WTC11 (cell line): ENCODE measurements around the gene SMARCA4. TPM values are rescaled to one million over a fixed set of nuclear protein-coding genes. Genes with fewer than 3 reads are reported as not detected.

Experiments
- ATAC-seq: fragments of 200-7000 bp; cut with Tn5 transposase; 2 replicates; pipeline ENCODE4 v1.10.0; 2021; ENCODE audit warnings: mild to moderate bottlenecking, moderate library complexity
- CTCF ChIA-PET: fragments of 300-600 bp; sonication (Branson Sonifier 250); formaldehyde crosslinking; loops from one replicate; lab custom pipeline; 2021; ENCODE audit warnings: antibody characterized with exemption; lab: Charles Lee
- POLR2A ChIA-PET: fragments of 350-600 bp; sonication (Branson Sonifier 250); formaldehyde crosslinking; loops from one replicate; lab custom pipeline; 2021; ENCODE audit warnings: antibody characterized with exemption; lab: Charles Lee
- DNase-seq: peaks from one replicate; pipeline ENCODE4 v3.0.0; 2021; ENCODE audit warnings: low spot score
- H3K27ac Mint-ChIP-seq: 2 replicates; pipeline ENCODE4 v1.8.0; 2021; ENCODE audit warnings: mixed read lengths
- H3K27me3 Mint-ChIP-seq: 2 replicates; pipeline ENCODE4 v1.8.0; 2021; ENCODE audit warnings: low read depth, mild to moderate bottlenecking, moderate library complexity, mixed read lengths
- H3K36me3 Mint-ChIP-seq: 2 replicates; pipeline ENCODE4 v1.8.0; 2021; ENCODE audit warnings: mixed read lengths
- H3K4me1 Mint-ChIP-seq: 2 replicates; pipeline ENCODE4 v1.8.0; 2022; ENCODE audit warnings: mixed read lengths
- H3K4me3 Mint-ChIP-seq: 2 replicates; pipeline ENCODE4 v1.8.0; 2021; ENCODE audit warnings: mild to moderate bottlenecking, moderate library complexity, mixed read lengths
- H3K9me3 Mint-ChIP-seq: 2 replicates; pipeline ENCODE4 v1.8.0; 2021; ENCODE audit warnings: mixed read lengths
- ATF6 ChIP-seq: sonication (generic); formaldehyde crosslinking; IDR thresholded peaks from 2 replicates; pipeline ENCODE4 v1.8.1; 2023; ENCODE audit warnings: mild to moderate bottlenecking, missing genetic modification reagents
- IRF2 ChIP-seq: sonication (generic); formaldehyde crosslinking; IDR thresholded peaks from 2 replicates; pipeline ENCODE4 v1.8.0; 2022; ENCODE audit warnings: low read depth, missing genetic modification reagents, borderline replicate concordance
- JAZF1 ChIP-seq: fragments of 250-450 bp; sonication (Bioruptor Pico); IDR thresholded peaks from 2 replicates; pipeline ENCODE4 v1.9.0; 2021; ENCODE audit warnings: moderate library complexity, mild to moderate bottlenecking, inconsistent platforms
- NR3C1 ChIP-seq: sonication (generic); formaldehyde crosslinking; conservative IDR thresholded peaks from 2 replicates; pipeline ENCODE4 v1.8.1; 2023; ENCODE audit warnings: low read depth, mild to moderate bottlenecking, missing genetic modification reagents
- OVOL2 ChIP-seq: fragments of 250-450 bp; sonication (Bioruptor Pico); IDR thresholded peaks from 2 replicates; pipeline ENCODE4 v1.9.0; 2021; ENCODE audit warnings: mild to moderate bottlenecking, borderline replicate concordance
- PRDM15 ChIP-seq: sonication (generic); formaldehyde crosslinking; IDR thresholded peaks from 2 replicates; pipeline ENCODE4 v1.8.0; 2022; ENCODE audit warnings: missing genetic modification reagents
- RORB ChIP-seq: fragments of 250-450 bp; sonication (Bioruptor Pico); IDR thresholded peaks from 2 replicates; pipeline ENCODE4 v1.9.0; 2021; ENCODE audit warnings: mild to moderate bottlenecking
- SMAD3 ChIP-seq: sonication (generic); formaldehyde crosslinking; IDR thresholded peaks from 2 replicates; pipeline ENCODE4 v1.8.0; 2022; ENCODE audit warnings: missing genetic modification reagents, mild to moderate bottlenecking, borderline replicate concordance
- SP1 ChIP-seq: sonication (generic); formaldehyde crosslinking; conservative IDR thresholded peaks from 2 replicates; pipeline ENCODE4 v1.8.1; 2022; ENCODE audit warnings: missing genetic modification reagents
- TEAD1 ChIP-seq: sonication (generic); formaldehyde crosslinking; IDR thresholded peaks from 2 replicates; pipeline ENCODE4 v1.8.0; 2022; ENCODE audit warnings: mild to moderate bottlenecking, missing genetic modification reagents
- ZNF219 ChIP-seq: sonication (generic); formaldehyde crosslinking; IDR thresholded peaks from 2 replicates; pipeline ENCODE4 v1.8.0; 2023; ENCODE audit warnings: missing genetic modification reagents, mild to moderate bottlenecking, borderline replicate concordance
- ZNF263 ChIP-seq: sonication (generic); formaldehyde crosslinking; IDR thresholded peaks from 2 replicates; pipeline ENCODE4 v1.8.1; 2022; ENCODE audit warnings: low read depth, mild to moderate bottlenecking, moderate library complexity, missing genetic modification reagents
- total RNA-seq: library from RNA; stranded (reverse); gene quantifications from 3 replicates; pipeline ENCODE4 v1.2.3, GENCODE V29; 2021
- TF ChIP-seq, protein P1 (sequence below): sonication (generic); formaldehyde crosslinking; IDR thresholded peaks from 2 replicates; pipeline ENCODE4 v1.8.1; 2022; ENCODE audit warnings: low read depth, missing genetic modification reagents, borderline replicate concordance
- TF ChIP-seq, protein P2 (sequence below): sonication (generic); formaldehyde crosslinking; IDR thresholded peaks from 2 replicates; pipeline ENCODE4 v1.8.0; 2022; ENCODE audit warnings: mild to moderate bottlenecking, missing genetic modification reagents
- TF ChIP-seq, protein P3 (sequence below): fragments of 250-450 bp; sonication (Bioruptor Pico); IDR thresholded peaks from 2 replicates; pipeline ENCODE4 v1.9.0; 2021; ENCODE audit warnings: moderate library complexity, mild to moderate bottlenecking, inconsistent platforms, borderline replicate concordance
- TF ChIP-seq, protein P4 (sequence below): sonication (generic); formaldehyde crosslinking; IDR thresholded peaks from 2 replicates; pipeline ENCODE4 v1.8.1; 2022; ENCODE audit warnings: mild to moderate bottlenecking, missing genetic modification reagents, moderate library complexity, borderline replicate concordance

The SMARCA4 gene
- total RNA-seq, 1 experiment from 2014 or later = 295 TPM

DNA sequence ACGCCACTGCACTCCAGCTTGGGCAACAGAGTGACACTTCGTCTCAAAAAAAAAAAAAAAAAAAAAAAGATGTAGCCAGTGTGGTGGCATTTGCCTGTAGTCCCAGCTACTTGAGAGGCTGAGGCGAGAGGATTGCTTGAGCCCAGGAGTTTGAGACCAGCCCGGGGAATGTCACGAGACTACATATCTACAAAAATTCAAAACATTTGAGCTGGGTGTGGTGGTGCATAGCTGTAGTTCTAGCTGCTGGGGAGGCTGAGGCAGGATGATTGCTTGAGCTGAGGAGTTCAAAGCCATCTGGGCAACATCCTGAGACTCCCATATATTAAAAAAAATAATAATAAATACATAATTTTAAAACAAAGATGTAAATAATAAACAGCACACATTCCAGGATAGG, 46.6 kb downstream of the SMARCA4 start (continued):
- TF ChIP-seq IRF2 (CRISPR knock-in tag) (no peak), JAZF1 (CRISPR knock-in tag) (no peak), ZNF219 (CRISPR knock-in tag) (no peak), NR3C1 (CRISPR knock-in tag) (no peak), OVOL2 (CRISPR knock-in tag) (no peak)

DNA sequence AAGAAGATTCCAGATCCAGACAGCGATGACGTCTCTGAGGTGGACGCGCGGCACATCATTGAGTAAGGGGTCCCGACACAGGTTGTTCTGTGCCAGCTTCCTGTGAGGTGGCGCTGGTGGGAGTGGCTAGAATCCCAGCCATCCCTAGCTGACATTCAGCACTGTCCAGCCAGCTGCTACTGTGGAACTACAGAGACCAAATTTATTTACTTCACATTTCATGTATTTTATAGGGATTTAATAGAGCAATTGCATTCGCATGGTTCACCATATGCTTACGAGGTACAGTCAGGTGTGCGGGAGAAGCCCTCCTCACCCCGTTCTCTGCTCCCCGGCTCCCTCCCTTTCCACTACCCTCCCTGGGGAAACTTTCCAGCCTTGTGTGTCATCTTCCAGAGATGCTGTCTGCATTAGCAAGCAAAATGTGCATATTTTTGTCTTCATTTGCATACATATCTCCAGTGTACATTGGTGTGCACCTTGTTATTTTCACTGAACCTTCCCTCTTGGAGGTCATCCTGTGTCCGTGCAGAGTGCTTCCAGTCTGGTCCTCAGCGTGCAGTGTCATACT, 47.2 kb downstream of the SMARCA4 start:
- Mint-ChIP-seq H3K4me1 (no peaks in the 10 kb centered on the region), H3K4me3 (no peak overlapping the region), H3K27ac (no peak overlapping the region), H3K27me3 (no peaks in the 10 kb centered on the region), H3K9me3 (no peaks in the 10 kb centered on the region), H3K36me3 (peaks cover 80% of the 10 kb centered on the region)
- no peak for TF ChIP-seq SP1 (CRISPR knock-in tag)
- ATAC-seq (no peak), DNase-seq (no peak)
- ChIA-PET CTCF (interaction anchor here (0.7 to 1.2 kb wide), 2 partner anchors 112 to 255 kb away, joined by 3 to 4 read pairs; no protein-coding TSS in a partner anchor), POLR2A (interaction anchor here (0.7 kb wide), 1 partner anchor 57 kb away, joined by 3 read pairs; no protein-coding TSS in a partner anchor)

DNA sequence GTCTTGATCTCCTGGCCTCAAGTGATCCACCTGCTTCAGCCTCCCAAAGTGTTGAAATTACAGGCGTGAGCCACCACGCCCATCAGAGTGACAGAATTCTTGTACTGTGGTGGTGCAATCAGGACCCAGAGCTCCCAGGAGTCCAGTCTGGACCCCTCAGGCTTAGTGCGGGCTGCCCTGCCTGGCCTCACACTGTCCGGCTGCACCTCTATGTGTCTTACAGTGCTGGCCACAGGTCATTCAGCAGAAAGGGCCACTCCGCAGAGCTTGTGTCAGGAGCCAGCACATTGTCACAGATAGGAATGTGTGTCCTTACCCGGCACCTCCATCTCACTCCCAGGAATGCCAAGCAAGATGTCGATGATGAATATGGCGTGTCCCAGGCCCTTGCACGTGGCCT, 49.2 kb downstream of the SMARCA4 start:
- no peaks in the 10 kb centered on the region for H3K9me3 Mint-ChIP-seq
- ChIA-PET POLR2A (no interaction called here), CTCF (interaction anchor here (3.0 kb wide), 1 partner anchor 68 kb away, joined by 16 read pairs; no protein-coding TSS in a partner anchor)
- no peak for DNase-seq
- H3K36me3 Mint-ChIP-seq = peaks cover 79% of the 10 kb centered on the region
- no peak overlapping the region for H3K27ac Mint-ChIP-seq
- H3K27me3 Mint-ChIP-seq = no peaks in the 10 kb centered on the region
- ATAC-seq = no peak
- no peaks in the 10 kb centered on the region for H3K4me1 Mint-ChIP-seq
- TF ChIP-seq ATF6 = no peak
- TF ChIP-seq, protein P1, sequence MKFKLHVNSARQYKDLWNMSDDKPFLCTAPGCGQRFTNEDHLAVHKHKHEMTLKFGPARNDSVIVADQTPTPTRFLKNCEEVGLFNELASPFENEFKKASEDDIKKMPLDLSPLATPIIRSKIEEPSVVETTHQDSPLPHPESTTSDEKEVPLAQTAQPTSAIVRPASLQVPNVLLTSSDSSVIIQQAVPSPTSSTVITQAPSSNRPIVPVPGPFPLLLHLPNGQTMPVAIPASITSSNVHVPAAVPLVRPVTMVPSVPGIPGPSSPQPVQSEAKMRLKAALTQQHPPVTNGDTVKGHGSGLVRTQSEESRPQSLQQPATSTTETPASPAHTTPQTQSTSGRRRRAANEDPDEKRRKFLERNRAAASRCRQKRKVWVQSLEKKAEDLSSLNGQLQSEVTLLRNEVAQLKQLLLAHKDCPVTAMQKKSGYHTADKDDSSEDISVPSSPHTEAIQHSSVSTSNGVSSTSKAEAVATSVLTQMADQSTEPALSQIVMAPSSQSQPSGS (CRISPR knock-in tag) = no peak
- no peak for TF ChIP-seq TEAD1 (CRISPR knock-in tag)
- TF ChIP-seq, protein P2, sequence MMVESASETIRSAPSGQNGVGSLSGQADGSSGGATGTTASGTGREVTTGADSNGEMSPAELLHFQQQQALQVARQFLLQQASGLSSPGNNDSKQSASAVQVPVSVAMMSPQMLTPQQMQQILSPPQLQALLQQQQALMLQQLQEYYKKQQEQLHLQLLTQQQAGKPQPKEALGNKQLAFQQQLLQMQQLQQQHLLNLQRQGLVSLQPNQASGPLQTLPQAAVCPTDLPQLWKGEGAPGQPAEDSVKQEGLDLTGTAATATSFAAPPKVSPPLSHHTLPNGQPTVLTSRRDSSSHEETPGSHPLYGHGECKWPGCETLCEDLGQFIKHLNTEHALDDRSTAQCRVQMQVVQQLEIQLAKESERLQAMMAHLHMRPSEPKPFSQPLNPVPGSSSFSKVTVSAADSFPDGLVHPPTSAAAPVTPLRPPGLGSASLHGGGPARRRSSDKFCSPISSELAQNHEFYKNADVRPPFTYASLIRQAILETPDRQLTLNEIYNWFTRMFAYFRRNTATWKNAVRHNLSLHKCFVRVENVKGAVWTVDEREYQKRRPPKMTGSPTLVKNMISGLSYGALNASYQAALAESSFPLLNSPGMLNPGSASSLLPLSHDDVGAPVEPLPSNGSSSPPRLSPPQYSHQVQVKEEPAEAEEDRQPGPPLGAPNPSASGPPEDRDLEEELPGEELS (CRISPR knock-in tag) = no peak
- no peak for TF ChIP-seq SMAD3 (CRISPR knock-in tag)
- TF ChIP-seq, protein P3, sequence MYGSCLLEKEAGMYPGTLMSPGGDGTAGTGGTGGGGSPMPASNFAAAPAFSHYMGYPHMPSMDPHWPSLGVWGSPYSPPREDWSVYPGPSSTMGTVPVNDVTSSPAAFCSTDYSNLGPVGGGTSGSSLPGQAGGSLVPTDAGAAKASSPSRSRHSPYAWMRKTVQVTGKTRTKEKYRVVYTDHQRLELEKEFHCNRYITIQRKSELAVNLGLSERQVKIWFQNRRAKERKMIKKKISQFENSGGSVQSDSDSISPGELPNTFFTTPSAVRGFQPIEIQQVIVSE (CRISPR knock-in tag) = no peak
- no peak overlapping the region for H3K4me3 Mint-ChIP-seq

DNA sequence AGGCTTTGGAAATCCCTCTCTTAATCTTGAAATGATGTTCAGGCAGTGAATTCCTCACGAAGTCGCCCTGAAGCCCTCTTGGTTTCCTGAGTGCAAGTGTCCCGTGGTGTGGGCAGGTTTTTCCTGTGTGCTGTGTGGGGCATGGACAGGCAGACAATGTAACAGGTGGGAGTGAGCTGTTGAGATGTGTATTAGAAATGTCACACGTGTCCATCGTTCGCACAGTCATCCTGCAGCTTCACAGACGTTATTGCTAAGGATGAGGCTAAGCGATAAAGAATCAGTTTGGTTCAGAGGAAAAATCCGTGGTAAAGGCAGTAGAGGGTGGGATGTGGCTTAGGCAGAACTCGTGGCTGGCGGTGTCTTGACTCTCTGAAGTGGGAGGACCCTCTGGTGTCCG, 51.7 kb downstream of the SMARCA4 start:
- H3K9me3 Mint-ChIP-seq = no peaks in the 10 kb centered on the region
- ATAC-seq = no peak
- no peak overlapping the region for H3K4me3 Mint-ChIP-seq
- H3K27me3 Mint-ChIP-seq = no peaks in the 10 kb centered on the region
- H3K4me1 Mint-ChIP-seq = no peaks in the 10 kb centered on the region
- peak overlapping the region; percentile 61 for H3K27ac Mint-ChIP-seq
- peaks cover 86% of the 10 kb centered on the region for H3K36me3 Mint-ChIP-seq
- no peak for DNase-seq
- ChIA-PET POLR2A (no interaction called here), CTCF (interaction anchor here (3.0 kb wide), 1 partner anchor 71 kb away, joined by 16 read pairs; no protein-coding TSS in a partner anchor)
- TF ChIP-seq RORB (CRISPR knock-in tag) = no peak
- TF ChIP-seq, protein P4, sequence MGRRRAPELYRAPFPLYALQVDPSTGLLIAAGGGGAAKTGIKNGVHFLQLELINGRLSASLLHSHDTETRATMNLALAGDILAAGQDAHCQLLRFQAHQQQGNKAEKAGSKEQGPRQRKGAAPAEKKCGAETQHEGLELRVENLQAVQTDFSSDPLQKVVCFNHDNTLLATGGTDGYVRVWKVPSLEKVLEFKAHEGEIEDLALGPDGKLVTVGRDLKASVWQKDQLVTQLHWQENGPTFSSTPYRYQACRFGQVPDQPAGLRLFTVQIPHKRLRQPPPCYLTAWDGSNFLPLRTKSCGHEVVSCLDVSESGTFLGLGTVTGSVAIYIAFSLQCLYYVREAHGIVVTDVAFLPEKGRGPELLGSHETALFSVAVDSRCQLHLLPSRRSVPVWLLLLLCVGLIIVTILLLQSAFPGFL (CRISPR knock-in tag) = no peak
- TF ChIP-seq, protein P2 (CRISPR knock-in tag) = no peak
- TF ChIP-seq ZNF263 = no peak
- TF ChIP-seq PRDM15 = no peak
